ENCODE data around the gene NLK. TPM values are rescaled to one million over a fixed set of nuclear protein-coding genes. Genes with fewer than 3 reads are reported as not detected.
A peak's percentile ranks its signal among the peaks of the same experiment; 100 is the strongest.

The NLK gene
- total RNA-seq, 1 experiment from 2014 or later, result 31.8 TPM

DNA sequence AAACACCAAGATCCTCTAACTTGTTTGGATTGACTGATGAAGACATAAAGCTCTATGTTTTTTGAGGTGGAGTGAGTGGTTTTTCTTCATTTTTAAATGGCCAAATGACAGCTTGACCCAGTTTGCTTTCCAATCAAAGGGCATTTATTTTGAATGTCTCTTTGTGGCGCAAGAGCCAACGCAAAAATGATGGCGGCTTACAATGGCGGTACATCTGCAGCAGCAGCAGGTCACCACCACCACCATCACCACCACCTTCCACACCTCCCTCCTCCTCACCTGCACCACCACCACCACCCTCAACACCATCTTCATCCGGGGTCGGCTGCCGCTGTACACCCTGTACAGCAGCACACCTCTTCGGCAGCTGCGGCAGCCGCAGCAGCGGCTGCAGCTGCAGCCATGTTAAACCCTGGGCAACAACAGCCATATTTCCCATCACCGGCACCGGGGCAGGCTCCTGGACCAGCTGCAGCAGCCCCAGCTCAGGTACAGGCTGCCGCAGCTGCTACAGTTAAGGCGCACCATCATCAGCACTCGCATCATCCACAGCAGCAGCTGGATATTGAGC is 329 bp downstream of the NLK start:
- H3K27ac Mint-ChIP-seq, result peak overlapping the region; percentile 62 to 75 (median 74); a peak in 6 of 7 replicates

More for the DNA sequence above, 329 bp downstream of the NLK start:
- WGBS (ENCODE audit: extremely low coverage, insufficient read length, low lambda C conversion rate), result no CpG with 5 or more reads among the region's 16 CpGs
- Histone ChIP-seq H3K18ac (ENCODE audit: insufficient read length, low read depth, low read length) (no peak overlapping the region), H2BK20ac (ENCODE audit: low read depth, low read length, poor library complexity, severe bottlenecking) (no peak overlapping the region), H3K14ac (ENCODE audit: insufficient read depth, low read length) (no peak overlapping the region; the same call in 1 of the 2 replicates), H3K27me3 (ENCODE audit: insufficient read depth, low read length) (no peaks in the 10 kb centered on the region), H4K20me1 (ENCODE audit: control insufficient read depth, insufficient read depth, insufficient read length) (no peaks in the 10 kb centered on the region), H3K23me2 (ENCODE audit: insufficient read length, low read depth, low read length, poor library complexity, severe bottlenecking) (peaks cover 8% of the 10 kb centered on the region), H2AK5ac (ENCODE audit: insufficient read length, low read length) (no peak overlapping the region), H4K5ac (ENCODE audit: insufficient read length, low read depth, low read length) (no peak overlapping the region), H3K79me1 (ENCODE audit: insufficient read depth, low read depth, low read length, poor library complexity, severe bottlenecking) (peaks cover 6% of the 10 kb centered on the region), H3K4me1 (ENCODE audit: insufficient read depth, low read length) (peaks cover 10% of the 10 kb centered on the region; the same call in 1 of the 2 replicates), H2BK15ac (ENCODE audit: low read depth, low read length) (no peak overlapping the region), H2BK12ac (ENCODE audit: insufficient read length, low read depth, low read length) (no peak overlapping the region), H4K8ac (replicated peaks; ENCODE audit: insufficient read length, low read depth, low read length) (no peak overlapping the region), H3K56ac (ENCODE audit: insufficient read length, low read depth, low read length) (no peak overlapping the region), H3K27ac (ENCODE audit: insufficient read length, low read depth, low read length) (no peak overlapping the region), H3K79me2 (ENCODE audit: insufficient read depth, low read length) (peaks cover 34% of the 10 kb centered on the region; the same call in 1 of the 2 replicates), H3K4ac (ENCODE audit: low read depth, low read length) (no peak overlapping the region), H3K9me3 (ENCODE audit: control insufficient read depth, low read depth, low read length) (no peaks in the 10 kb centered on the region), H3T11ph (ENCODE audit: low read length) (no peak overlapping the region), H3K4me2 (ENCODE audit: insufficient read depth, insufficient read length, low read length) (peak overlapping the region; percentile 93), H4K91ac (ENCODE audit: insufficient read length, low read depth, low read length) (no peak overlapping the region), H2BK120ac (ENCODE audit: low read depth, low read length, poor library complexity, severe bottlenecking) (no peak overlapping the region), H2AFZ (ENCODE audit: low read length) (no peak overlapping the region), H3K9ac (ENCODE audit: extremely low read depth, insufficient read length, low read length) (no peak overlapping the region), H2BK5ac (ENCODE audit: insufficient read length, low read length) (no peak overlapping the region), H3K23ac (ENCODE audit: insufficient read length, low read depth, low read length) (no peak overlapping the region)
- Mint-ChIP-seq H3K9me3 (no peaks in the 10 kb centered on the region; a peak in 1 of 5 replicates), H3K4me1 (peaks cover 52 to 57% of the 10 kb centered on the region in 2 experiments), H3K27me3 (ENCODE audit: low read depth) (no peaks in the 10 kb centered on the region; the same call in 1 of the 2 replicates), H3K4me3 (peak overlapping the region; percentile 91 to 96), H3K36me3 (ENCODE audit: insufficient read depth in 1 of 3, low read depth in 3 of 3) (peaks cover 6 to 21% (median 12%) of the 10 kb centered on the region in 3 experiments; a peak in 5 of 7 replicates)
- TF ChIP-seq, protein P1, sequence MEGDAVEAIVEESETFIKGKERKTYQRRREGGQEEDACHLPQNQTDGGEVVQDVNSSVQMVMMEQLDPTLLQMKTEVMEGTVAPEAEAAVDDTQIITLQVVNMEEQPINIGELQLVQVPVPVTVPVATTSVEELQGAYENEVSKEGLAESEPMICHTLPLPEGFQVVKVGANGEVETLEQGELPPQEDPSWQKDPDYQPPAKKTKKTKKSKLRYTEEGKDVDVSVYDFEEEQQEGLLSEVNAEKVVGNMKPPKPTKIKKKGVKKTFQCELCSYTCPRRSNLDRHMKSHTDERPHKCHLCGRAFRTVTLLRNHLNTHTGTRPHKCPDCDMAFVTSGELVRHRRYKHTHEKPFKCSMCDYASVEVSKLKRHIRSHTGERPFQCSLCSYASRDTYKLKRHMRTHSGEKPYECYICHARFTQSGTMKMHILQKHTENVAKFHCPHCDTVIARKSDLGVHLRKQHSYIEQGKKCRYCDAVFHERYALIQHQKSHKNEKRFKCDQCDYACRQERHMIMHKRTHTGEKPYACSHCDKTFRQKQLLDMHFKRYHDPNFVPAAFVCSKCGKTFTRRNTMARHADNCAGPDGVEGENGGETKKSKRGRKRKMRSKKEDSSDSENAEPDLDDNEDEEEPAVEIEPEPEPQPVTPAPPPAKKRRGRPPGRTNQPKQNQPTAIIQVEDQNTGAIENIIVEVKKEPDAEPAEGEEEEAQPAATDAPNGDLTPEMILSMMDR (conservative IDR thresholded peaks at IDR 0.05), result no peak
- DNase-seq, result no peak

Data from H9 (cell line).